Left ventricle myocardium inferior (tissue), 1 donor: ENCODE data around the gene NEU3. TPM values are rescaled to one million over a fixed set of nuclear protein-coding genes. Genes with fewer than 3 reads are reported as not detected.

Experiments used
- DNase-seq: peaks from one replicate; pipeline ENCODE4 v3.0.0-alpha.2; 2020
- H3K27ac ChIP-seq: fragments of 200-600 bp; replicated peaks from 2 replicates; pipeline ENCODE4 v1.8.0; 2021
- H3K27me3 ChIP-seq: fragments of 200-600 bp; 2 replicates; pipeline ENCODE4 v1.8.0; 2021; ENCODE audit warnings: low read depth
- H3K36me3 ChIP-seq: fragments of 200-600 bp; 2 replicates; pipeline ENCODE4 v1.8.0; 2021
- H3K4me1 ChIP-seq: fragments of 200-600 bp; 2 replicates; pipeline ENCODE4 v1.8.0; 2021
- H3K4me3 ChIP-seq: fragments of 200-600 bp; 2 replicates; pipeline ENCODE4 v1.8.0; 2021; ENCODE audit warnings: mild to moderate bottlenecking, moderate library complexity
- H3K9me3 ChIP-seq: fragments of 200-600 bp; replicated peaks from 2 replicates; pipeline ENCODE4 v1.8.0; 2021
- CTCF ChIP-seq: fragments of 200-600 bp; IDR thresholded peaks from 2 replicates; pipeline ENCODE4 v1.8.0; 2021; ENCODE audit warnings: antibody characterized with exemption, mild to moderate bottlenecking, borderline replicate concordance
- intact Hi-C: fragments of 100-400 bp; cut with micrococcal nuclease; formaldehyde crosslinking; loops from one replicate; pipeline ENCODE4 v1.11.0; 2022
- total RNA-seq: library from RNA; stranded (reverse); fragmentation: NEBNext Ultra II Directional; extraction: Animal tissue kit (Norgen Biotek cat#: 25700); gene quantifications from one replicate; pipeline ENCODE4 v1.2.1, GENCODE V29; 2021
- donor health status: DM: no; HTN: yes; CAD: no; lungs with severe emphysema.

Gene NEU3
- total RNA-seq, 1 donor from 2014 or later: 9.9 TPM

GRCh38 chr11:74990941-74991340 lies 2.2 kb downstream of the NEU3 start:
- intact Hi-C loops: no loop called here
- Histone ChIP-seq H3K4me3 (no peak overlapping the region), H3K4me1 (peaks cover 19% of the 10 kb centered on the region), H3K27ac (no peak overlapping the region), H3K36me3 (peaks cover 15% of the 10 kb centered on the region), H3K9me3 (no peaks in the 10 kb centered on the region), H3K27me3 (no peaks in the 10 kb centered on the region)
- DNase-seq: no peak
- TF ChIP-seq CTCF: no peak

- no peak overlapping the region for H3K27ac ChIP-seq
- H3K4me3 ChIP-seq: no peak overlapping the region
- H3K27me3 ChIP-seq: no peaks in the 10 kb centered on the region
- TF ChIP-seq CTCF: no peak
- peaks cover 15% of the 10 kb centered on the region for H3K36me3 ChIP-seq
- no peaks in the 10 kb centered on the region for H3K9me3 ChIP-seq
- no peak for DNase-seq
- intact Hi-C loops: no loop called here
- peaks cover 19% of the 10 kb centered on the region for H3K4me1 ChIP-seq
These were observed 4.1 kb downstream of the NEU3 start for GRCh38 chr11:74992852-74993251.

- Histone ChIP-seq H3K36me3 (peaks cover 8% of the 10 kb centered on the region), H3K27me3 (no peaks in the 10 kb centered on the region), H3K4me1 (no peaks in the 10 kb centered on the region), H3K9me3 (no peaks in the 10 kb centered on the region), H3K4me3 (no peak overlapping the region), H3K27ac (no peak overlapping the region)
- no peak for TF ChIP-seq CTCF
- intact Hi-C loops: no loop called here
- no peak for DNase-seq
These were observed 12.2 kb downstream of the NEU3 start for GRCh38 chr11:75000975-75001354.

- no peaks in the 10 kb centered on the region for H3K9me3 ChIP-seq
- no peaks in the 10 kb centered on the region for H3K4me1 ChIP-seq
- H3K4me3 ChIP-seq: no peak overlapping the region
- TF ChIP-seq CTCF: no peak
- no peaks in the 10 kb centered on the region for H3K27me3 ChIP-seq
- H3K36me3 ChIP-seq: peaks cover 14% of the 10 kb centered on the region
- no peak overlapping the region for H3K27ac ChIP-seq
- DNase-seq: no peak
- intact Hi-C loops: no loop called here
These were observed 13.0 kb downstream of the NEU3 start for GRCh38 chr11:75001686-75002085.

- H3K4me3 ChIP-seq: no peak overlapping the region
- DNase-seq: no peak
- H3K4me1 ChIP-seq: no peaks in the 10 kb centered on the region
- intact Hi-C loops: no loop called here
- H3K27me3 ChIP-seq: no peaks in the 10 kb centered on the region
- TF ChIP-seq CTCF: no peak
- no peaks in the 10 kb centered on the region for H3K9me3 ChIP-seq
- H3K27ac ChIP-seq: no peak overlapping the region
- H3K36me3 ChIP-seq: peaks cover 22% of the 10 kb centered on the region
These were observed 13.8 kb downstream of the NEU3 start for GRCh38 chr11:75002516-75002915.

GRCh38 chr11:75004215-75004614 lies 15.5 kb downstream of the NEU3 start:
- Histone ChIP-seq H3K36me3 (peaks cover 33% of the 10 kb centered on the region), H3K9me3 (no peaks in the 10 kb centered on the region), H3K27me3 (no peaks in the 10 kb centered on the region), H3K27ac (no peak overlapping the region), H3K4me3 (no peak overlapping the region), H3K4me1 (no peaks in the 10 kb centered on the region)
- intact Hi-C loops: no loop called here
- DNase-seq: no peak
- TF ChIP-seq CTCF: no peak
